GM21723 (cell line): Measurements from ENCODE around the gene AGPS.
"Not testable (repeated sequence)": the region's sequence is repeated elsewhere in the genome, so short reads cannot be mapped to it uniquely, and the experiment has no call there.

Source experiments
- ATAC-seq: cut with Tn5 transposase; IDR thresholded peaks from one replicate; pipeline ENCODE4 v1.9.1; 2021; ENCODE audit warnings: mild to moderate bottlenecking, moderate library complexity; ENCODE audit not compliant: unreplicated experiment

AGPS gene

DNA sequence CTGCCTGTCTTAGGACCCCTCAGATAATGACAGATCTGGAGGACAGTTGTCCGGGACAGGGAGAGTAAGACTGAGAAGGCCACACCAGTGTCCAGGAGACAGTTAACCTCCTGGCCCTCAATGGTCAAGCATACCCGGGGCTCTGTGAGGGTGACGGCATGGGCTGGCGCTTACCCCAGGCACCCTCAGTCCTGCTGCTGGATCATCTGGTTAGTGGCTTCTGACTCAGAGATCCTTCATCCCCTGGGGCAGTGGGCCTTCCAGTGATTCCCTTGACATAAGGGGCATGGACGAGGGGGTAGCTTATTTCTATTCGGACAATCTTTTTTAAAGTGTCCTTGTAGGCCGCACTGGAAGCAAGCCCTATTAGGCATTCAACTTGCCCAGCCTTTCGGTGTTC lies 18.1 kb downstream of the AGPS start:
- not testable (repeated sequence) for ATAC-seq

DNA sequence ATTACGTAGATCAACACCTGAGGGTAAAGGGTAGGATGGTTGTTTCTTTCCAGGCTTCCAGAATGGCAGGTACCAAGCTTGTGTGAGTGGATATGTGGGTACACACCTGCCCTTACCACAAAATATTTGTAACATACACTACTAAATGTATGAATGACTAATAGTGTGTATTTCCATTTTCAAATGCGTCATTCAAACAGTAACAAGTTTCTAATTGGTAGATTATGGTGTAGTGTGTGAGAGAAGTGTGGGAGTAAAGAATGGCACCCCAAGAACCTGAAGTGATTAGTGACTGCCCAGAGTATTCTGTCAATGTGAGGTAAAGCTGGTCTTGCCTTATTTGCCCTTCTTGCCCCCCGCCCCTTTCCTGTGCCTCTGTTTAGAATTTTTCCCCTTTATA lies 21.1 kb downstream of the AGPS start:
- ATAC-seq = no peak

DNA sequence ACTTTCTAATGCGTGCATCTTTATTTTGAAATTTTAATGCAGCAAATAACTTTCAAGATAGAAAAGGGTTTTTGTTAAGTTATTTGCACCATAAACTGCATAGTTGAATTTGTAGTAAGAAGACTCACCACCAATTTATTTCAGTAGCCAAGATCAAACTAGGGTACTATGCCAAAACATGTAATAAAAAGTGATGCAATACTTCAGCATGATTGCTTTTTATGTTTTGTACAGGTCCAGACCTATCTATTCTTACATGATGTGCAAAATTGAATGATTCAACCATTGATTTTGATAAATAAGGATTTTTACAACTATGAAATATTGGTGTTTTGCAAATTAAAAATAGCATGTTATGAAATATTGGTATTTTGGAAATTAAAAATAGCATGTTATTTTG lies 26.7 kb downstream of the AGPS start:
- no peak for ATAC-seq

DNA sequence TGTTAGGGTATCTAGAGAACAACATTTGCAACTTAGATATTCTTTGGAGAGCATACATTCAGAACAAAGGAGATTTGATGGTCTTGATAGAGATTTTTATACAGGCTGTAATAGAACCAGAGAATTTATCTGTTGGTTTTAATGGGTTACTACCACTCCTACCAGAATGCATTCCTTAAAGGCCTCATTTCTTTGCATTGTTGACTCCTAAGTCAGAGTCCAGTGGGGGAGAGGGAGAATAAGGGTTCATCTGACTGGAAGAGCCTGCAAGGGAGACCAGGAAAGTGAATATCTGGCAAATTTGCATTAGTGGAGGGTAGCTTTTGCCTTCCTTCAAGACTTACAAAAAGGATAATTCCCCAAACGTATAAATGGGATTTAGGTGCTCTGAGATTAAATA lies 29.7 kb downstream of the AGPS start:
- no peak for ATAC-seq

DNA sequence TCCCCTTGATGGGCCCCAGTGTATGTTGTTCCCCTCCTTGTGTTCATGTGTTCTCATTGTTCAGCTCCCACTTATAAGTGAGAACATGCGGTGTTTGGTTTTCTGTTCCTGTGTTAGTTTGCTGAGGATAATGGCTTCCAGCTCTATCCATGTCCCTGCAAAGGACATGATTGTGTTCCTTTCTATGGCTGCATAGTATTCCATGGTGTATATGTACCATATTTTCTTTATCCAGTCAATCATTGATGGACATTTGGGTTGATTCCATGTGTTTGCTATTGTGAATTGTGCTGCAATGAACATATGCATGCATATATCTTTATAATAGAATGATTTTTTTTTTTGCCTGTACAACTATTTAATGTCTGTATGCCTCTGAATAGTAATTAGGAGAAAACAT lies 31.5 kb downstream of the AGPS start:
- ATAC-seq = not testable (repeated sequence)

DNA sequence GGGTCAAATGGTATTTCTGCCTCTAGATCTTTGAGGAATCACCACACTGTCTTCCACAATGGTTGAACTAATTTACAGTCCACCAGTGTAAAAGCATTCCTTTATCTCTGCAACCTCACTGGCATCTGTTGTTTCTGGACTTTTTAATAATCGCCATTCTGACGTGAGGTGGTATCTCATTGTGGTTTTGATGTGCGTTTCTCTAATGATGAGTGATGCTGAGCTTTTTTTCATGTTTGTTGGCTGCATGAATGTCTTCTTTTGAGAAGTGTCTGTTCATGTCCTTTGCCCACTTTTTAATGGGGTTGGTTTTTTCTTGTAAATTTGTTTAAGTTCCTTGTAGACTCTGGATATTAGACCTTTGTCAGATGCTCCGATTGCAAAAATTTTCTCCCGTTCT lies 32.0 kb downstream of the AGPS start:
- ATAC-seq = not testable (repeated sequence)

DNA sequence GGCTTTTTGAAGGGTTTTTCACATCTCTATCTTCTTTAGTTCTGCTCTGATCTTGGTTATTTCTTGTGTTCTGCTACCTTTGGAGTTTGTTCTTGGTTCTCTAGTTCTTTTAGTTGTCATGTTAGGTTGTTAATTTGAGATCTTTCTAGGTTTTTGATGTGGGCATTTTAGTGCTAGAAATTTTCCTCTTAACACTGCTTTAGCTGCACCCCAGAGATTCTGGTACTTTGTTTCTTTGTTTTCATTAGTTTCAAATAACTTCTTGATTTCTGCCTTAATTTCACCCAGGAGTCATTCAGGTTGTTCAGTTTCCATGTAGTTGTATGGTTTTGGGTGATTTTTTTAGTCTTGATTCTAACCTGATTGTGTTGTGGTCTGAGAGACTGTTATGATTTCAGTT lies 34.7 kb downstream of the AGPS start:
- ATAC-seq = no peak

DNA sequence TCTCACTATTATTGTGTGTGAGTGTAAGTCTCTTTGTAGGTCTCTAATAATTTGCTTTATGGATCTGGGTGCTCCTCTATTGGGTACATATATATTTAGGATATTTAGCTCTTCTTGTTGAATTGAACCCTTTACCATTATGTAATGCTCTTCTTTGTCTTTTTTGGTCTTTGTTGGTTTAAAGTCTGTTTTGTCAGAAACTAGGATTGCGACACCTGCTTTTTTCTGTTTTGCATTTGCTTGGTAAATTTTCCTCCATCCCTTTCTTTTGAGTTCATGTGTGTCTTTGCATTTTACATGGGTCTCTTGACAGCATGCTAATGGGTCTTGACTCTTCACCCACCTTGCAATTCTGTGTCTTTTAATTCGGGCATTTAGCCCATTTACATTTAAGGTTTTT lies 35.4 kb downstream of the AGPS start:
- not testable (repeated sequence) for ATAC-seq

DNA sequence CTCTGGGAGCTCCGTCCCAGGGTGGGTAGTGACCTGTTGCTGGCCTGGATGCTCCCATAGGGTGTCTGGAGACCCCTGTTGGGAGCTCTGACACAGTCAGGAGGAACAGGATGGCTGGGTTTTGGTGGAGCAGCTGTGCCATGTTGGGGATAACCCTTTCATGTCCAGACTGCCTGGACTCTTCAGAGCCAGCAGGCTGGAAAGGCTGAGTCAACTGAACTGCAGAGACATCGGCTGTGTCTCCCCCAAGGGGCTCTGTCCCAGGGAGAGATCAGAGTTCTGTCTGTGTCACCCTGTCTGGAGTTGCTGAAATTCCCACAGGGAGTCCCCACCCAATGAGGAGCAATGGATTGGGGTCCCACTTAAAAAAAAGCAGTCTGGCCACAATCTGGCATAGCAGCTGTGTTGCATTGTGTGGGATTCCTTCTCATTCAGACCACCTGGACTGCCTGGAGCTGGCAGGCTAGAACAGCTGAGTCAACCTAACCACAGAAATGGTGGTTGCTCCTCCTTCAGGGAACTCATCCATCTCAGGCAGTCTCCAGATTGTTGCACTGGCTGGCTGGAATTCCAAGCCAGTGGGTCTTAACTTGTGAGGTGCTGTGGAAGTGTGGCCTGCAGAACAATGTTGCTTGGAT lies 37.2 kb downstream of the AGPS start:
- ATAC-seq = no peak

DNA sequence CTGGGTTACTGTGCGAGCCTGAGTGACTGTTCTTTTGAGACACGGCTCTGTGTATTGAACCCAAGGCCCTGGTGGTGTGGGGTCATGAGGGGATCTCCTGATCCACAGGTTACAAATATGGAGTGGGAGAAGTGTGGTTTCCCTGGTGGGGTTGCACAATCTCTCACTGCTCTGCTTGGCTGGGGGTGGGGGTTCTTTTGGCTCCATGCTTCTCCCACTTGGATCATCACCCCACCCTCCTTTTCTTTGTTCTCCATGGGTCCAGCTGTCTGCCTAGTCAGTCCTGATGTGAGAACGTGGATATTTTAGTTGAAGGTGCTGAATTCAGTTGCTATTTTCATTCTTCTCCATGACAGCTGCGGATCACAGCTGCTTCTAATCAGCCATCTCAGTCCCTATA lies 37.8 kb downstream of the AGPS start:
- ATAC-seq = no peak

DNA sequence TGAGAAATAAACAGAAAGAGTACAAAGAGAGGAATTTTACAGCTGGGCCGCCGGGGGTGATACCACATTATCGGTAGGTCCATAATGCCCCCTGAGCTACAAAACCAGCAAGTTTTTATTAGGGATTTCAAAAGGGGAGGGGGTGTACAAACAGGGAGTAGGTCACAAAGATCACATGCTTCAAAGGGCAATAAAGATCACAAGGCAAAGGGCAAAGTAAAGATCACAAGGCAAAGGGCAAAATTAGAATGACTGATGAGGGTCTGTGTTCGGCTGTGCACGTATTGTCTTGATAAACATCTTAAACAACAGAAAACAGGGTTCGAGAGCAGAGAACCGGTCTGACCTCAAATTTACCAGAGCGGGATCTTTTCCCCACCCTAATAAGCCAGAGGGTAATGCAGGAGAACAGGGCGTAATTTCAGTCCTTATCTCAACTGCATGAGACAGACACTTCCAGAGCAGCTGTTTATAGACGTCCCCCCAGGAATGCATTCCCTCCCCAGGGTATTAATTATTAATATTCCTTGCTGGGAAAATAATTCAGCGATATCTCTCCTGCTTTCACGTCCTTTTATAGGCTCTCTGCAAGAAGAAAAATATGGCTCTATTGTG lies 38.6 kb downstream of the AGPS start:
- ATAC-seq = not testable (repeated sequence)

DNA sequence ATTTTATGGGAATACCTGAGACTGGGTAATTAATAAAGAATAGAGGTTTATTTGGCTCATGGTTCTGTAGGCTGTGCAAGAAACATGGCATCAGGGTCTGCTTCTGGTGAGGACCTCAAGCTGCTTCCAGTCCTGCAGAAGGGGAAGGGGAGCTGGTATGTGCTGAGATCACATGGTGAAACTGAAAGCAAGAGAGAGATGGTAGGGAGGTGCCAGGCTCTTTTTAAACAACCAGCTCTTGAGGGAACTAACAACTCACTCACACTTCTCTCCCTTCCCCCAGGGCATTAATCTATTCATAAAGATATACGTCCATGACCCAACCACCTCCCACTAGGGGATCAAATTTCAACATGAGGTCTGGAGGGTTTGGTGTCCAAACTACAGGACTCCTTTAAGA lies 40.1 kb downstream of the AGPS start:
- no peak for ATAC-seq

DNA sequence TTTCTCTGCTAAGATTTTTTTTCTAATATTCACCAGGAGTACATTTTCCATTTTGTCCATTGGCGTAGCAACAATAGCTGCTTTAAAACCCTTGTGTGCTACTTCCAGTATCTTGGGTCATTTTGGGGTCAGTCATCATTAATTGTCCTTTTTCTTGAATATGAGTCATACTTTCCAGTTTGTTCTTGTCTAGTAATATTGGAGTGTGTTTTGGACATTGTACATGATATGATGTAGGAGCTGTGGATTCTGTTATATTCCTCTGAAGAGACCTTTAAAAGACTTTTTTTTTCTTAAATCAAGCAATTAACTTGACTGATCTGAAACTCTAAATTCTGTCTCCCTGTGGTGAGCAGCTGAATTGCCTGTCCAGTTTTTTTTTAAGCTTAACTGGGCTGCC lies 40.8 kb downstream of the AGPS start:
- no peak for ATAC-seq

DNA sequence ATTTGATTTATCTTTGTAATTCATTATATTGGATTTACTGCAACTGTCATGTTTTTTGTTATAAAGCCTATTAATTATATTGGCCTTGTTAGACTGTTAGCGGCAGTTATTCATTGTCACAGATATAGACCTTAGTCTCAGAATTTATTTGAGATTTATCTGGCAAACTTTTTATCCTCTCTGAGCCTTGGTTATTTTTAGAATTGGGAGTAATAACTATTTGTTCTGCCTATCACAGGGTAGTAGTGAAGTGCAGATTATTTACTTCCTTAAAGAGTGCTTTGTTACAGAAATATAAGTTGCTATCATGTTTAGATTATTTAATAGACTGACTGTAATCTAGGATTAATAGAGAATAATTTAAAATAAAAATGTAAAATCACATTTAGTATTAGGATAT lies 41.9 kb downstream of the AGPS start:
- no peak for ATAC-seq

DNA sequence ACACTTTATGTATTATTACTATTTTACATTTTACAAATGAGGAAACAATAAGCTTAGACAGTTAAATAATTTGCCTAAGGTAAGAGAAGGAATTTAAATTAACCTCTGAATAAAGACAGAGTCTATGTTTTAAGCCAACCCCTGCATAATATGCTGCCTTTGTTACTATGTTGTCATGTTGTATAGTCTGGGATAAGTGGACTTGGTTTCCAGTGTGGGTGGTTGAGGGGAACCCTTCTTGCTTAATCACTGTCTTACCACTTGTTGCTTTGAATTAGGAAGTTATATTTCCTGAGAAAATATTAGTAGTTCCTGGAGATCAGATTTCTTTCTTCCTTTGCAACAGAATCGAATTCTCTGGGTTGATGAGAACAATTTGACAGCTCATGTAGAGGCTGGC lies 52.6 kb downstream of the AGPS start:
- no peak for ATAC-seq

DNA sequence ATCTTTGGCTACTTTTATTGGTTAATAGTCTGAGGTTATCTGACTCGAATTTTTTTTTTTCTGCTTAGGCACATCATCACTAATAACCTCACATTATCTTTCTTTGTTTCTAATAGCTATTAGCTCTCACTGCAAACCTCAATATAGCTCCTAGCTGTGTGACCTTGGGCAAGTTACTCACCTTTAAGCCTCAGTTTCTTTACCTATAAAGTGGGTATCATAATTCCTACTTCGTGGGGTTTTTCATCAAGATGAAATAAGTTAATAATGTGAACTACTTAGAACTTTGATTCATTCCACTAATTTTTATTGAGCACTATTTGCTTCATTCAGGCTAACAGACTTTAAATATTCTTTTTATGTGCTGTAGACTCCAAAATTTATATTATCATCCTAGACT lies 55.5 kb downstream of the AGPS start:
- ATAC-seq = no peak

DNA sequence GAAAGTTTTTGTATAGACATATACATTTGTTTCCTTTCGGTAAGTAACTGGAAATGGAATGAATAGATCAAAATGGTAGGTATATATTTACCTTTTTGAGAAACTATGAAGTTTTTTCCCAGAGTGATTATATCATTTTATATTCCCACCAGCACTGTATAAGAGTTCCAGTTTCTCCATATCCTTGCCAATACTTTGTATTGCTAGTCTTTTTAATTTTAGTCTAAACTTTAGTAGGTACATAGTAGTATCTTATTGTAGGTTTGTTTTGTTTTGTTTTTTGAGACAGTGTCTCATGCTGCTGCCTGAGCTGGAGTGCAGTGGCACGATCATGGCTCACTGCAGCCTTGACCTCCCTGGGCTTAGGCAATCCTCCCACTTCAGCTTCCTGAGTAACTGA lies 56.6 kb downstream of the AGPS start:
- ATAC-seq = no peak

DNA sequence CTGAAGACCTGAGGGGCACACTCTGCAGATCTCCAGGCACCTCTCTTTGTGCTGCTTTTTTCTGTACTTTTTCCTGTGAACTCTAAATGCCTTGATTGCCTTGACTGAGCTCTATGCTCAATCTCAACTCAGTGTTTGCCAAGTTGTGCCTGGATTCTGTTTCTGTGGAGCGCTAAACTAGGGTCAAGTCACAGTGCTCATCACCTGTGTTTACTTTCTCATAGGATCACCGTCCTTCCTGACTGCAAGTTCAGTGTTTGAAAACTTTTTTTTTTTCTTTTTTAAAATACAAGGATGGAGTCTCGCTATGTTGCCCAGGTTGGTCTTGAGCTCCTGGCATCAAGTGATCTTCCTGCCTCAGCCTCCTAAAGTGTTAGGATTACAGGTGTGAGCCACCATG lies 62.6 kb downstream of the AGPS start:
- ATAC-seq = no peak

DNA sequence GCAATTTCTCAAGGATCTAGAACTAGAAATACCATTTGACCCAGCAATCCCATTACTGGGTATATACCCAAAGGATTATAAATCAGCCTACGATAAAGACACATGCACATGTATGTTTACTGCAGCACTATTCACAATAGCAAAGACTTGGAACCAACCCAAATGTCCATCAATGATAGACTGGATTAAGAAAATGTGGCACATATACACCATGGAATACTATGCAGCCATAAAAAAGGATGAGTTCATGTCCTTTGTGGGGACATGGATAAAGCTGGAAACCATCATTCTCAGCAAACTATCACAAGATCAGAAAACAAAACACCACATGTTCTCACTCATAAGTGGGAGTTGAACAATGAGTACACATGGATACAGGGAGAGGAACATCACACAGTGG lies 67.2 kb downstream of the AGPS start:
- not testable (repeated sequence) for ATAC-seq

DNA sequence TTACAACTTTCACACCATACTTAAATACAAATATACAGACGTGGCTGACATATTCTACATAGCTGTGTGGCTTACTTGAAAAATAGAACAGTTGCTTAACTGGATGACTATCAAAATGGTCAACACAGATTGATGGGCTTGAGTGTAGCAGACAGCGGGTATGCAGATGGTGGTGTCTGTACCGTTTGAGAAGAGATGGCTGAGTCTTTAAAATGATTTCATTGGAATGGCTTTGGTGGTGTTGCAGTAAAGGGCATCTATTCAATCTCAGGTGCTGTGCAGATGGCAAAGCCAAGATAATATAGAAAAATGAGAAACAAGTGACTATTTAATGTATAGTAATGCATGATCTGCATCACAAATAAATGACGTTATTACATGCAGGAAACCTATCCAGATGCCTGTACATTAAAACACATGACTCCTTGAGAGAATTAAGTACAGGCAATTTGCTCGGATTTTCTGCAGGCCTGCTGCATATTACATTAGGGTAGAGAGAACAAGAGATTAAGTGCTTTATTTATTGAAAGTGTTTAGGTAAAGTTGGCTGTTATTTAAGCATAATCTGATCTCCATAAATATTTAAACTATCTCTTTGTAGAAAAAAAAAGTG lies 68.5 kb downstream of the AGPS start:
- no peak for ATAC-seq

DNA sequence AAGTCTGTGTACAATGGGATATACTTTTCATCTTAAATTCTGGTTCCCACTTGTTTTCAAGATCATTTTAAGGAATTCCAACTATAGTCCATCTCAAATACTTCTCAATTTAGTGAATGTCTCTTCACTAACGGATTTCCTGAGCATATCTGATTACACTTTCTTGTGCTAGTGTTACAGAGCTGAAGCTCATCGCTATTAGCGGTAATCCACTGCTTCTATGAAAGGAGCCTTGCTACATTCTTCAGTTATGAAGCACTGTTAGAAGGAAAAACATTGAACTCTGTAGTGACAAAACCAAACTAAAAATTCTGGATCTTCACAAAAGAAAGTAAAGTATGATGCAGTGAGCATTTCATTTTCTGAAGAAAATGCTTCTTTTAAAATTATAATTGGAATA lies 72.0 kb downstream of the AGPS start:
- ATAC-seq = no peak

DNA sequence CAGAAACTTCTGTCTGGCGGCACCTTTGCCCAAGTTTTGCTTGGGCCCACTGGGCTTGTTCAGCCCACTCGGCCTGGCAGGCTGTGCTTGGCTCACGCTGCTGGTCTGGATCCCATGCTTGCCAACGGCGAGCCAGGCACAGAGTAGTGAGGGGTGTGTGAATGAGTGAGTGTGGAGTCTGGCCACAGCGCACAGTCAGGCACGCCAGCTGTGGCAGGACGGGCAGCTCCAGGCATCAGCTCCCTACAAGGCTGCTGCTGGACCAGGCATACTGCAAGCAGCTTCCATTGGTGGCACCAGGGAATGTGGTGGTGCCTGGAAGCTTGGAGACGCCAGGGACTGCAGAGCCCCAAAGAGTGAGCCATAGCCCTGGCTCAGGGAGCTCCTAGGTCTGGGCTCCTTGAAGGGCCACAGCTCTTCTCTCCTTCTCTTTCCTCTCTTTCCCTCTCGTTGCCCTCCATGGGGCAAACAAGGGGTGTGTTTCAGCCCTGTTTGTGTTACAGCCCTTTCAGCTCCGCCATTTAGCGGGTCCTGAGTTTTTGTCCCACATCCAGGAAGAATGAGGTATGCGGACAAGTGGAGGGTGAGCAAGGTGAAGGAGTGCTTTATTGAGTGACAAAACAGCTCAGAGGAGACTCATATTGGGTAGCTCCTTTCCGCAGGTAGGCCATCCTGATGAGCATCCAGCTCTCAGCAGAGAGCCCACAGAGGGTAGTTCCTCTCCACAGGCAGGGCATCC lies 73.0 kb downstream of the AGPS start:
- no peak for ATAC-seq
